NCI-H2196 (cell line): ENCODE data around the gene SNIP1.
"Not testable (repeated sequence)": the region's sequence is repeated elsewhere in the genome, so short reads cannot be mapped to it uniquely, and the experiment has no call there.

Source experiments
- DNase-seq: peaks from one replicate; lab custom pipeline; 2025; ENCODE audit not compliant: unreplicated experiment; lab: John Stamatoyannopoulos, UW

SNIP1 gene

DNA sequence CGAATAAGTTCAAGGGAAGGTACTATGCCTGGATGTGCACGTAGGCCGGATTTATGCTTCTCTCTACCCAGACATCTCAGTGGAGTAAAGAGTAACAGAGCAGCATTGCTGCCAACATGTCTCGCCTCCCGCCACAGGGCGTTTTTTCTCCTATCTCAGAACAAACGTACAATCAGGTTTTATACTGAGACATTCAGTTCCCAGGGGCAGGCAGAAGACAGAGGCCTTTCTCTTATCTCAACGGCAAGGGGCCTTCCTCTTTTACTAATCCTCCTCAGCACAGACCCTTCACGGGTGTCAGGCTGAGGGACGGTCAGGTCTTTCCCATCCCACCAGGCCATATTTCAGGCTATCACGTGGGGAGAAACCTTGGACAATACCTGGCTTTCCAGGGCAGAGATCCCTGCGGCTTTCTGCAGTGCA lies 5.9 kb upstream of the SNIP1 start:
- not testable (repeated sequence) for DNase-seq

DNA sequence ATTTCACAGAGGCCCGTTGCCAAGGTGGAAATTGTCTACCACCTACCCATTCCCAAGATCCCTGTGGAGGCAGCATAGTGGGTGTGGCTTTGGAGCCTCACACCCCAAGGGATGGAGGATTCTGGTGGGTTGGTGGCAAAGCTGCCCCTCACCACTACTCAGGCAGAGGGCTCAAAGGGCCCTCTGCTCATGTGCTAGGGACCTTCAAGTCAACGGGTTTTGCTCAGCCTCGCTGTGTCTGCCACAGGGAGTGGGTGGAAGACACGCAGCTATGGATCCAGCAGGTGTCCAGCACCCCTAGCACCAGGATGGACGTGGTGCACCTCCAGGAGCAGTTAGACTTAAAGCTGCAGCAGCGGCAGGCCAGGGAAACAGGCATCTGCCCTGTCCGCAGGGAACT lies 5.0 kb upstream of the SNIP1 start:
- DNase-seq, result no peak

DNA sequence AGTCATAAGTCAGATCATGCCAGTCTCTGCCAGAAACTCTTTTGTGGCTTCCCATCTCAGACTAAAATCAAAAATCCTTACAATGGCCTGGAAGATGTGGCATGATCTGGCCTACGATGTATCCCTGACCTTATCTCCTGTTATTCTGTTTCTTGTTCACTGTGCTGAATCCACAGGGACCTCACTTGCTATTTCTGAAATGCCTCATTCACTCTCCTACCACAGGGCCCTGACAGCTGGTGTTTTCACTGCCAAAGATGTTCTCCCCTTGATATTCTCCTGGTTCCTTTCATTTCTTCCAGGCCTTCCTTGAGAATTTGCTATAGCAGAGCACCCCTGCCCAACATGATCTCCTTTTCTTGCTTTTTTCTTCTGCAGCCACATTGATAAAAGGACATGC lies 4.3 kb upstream of the SNIP1 start:
- DNase-seq, result no peak

DNA sequence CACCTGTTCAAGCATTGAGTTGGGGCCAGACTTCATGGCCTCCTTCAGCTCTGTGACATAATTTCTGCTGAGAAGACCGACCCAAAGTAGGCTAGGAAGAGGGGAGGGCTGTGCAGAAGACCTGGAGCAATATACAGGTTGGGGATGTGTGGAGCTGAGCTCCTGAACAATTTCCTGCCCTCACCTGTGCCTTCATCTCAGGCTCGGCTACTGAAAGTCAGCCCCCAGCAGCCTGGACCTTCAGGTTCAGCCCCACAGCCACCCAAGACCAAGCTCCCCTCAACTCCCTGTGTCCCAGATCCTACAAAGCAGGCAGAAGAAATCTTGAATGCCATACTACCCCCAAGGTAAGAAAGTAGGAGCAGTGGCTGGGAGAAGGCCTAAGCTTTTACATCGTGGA lies 3.3 kb upstream of the SNIP1 start:
- DNase-seq, result no peak

DNA sequence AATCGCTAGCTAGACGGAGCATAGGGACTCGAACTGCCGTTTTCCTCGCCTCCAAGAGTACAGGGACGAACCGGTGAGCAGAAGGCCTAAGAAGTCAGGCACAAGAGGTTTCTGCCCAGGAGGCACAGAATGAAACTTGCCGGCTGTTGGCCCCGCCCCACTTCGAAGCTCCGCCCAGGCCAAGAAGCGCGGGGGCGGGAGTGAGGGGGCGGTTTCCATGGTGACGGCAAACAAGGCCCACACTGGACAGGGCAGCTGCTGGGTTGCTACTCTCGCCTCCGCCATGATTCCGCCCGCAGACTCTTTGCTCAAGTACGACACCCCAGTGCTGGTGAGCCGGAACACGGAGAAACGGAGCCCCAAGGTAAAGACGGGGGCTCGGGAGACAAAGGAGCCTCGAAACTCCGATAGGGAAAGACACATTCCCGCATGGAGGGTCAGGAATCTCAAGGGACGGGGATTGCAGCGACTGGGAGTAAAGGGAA lies 2.7 kb upstream of the SNIP1 start, which contains the start of gene DNALI1:
DNALI1 (plus strand) TSS at position 229 of the 485 bp plus-strand sequence; CDS start at position 284, 55 bp downstream.
- DNase-seq, result peak; percentile 95

DNA sequence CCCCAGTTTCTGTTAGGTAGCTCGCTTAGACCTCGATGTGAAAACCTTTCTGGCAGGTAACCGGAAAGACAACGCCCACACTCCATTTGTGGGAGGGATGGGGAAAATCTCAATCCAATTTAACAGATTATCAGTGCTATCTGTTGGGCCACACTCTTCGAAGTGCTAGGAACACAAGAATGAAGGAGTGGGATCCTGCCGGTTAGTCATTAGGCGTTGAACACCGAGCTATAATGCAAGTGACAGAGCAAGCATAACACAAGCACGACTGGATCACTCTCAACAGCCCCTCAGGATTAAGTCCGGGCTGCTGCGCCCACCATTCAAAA lies 531 bp downstream of the SNIP1 start:
- DNase-seq, result no peak

DNA sequence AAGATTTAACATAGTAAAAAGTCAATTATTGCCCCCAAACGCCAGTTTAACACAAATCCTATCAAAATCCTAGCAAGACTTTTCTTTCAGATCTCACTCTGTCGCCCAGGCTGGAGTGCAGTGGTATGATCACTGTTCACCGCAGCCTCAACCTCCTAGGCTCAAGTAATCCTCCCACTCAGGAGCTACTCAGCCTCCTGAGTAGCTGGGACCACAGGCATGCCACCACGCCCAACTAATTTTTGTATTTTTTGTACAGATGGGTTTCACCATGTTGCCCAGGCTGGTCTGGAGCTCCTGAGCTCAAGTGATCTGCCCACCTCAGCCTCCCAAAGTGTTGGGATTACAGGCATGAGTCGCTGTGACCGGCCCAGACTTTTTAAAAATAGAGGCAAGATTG lies 4.8 kb downstream of the SNIP1 start:
- no peak for DNase-seq

DNA sequence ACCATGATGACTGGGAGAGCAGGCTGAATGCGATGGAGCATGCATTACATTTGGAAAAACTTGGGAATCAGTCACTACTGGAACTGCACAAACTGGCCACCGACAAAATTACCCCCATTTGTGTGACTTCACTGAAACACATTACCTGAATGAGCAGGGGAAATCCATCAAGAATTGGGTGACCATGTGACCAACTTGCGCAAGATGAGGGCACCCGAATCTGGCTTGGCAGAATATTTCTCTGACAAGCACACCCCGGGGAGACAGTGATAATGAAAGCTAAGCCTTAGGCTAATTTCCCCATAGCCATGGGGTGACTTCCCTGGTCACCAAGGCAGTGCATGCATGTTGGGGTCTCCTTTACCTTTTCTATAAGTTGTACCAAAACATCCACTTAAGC lies 9.1 kb downstream of the SNIP1 start:
- no peak for DNase-seq

DNA sequence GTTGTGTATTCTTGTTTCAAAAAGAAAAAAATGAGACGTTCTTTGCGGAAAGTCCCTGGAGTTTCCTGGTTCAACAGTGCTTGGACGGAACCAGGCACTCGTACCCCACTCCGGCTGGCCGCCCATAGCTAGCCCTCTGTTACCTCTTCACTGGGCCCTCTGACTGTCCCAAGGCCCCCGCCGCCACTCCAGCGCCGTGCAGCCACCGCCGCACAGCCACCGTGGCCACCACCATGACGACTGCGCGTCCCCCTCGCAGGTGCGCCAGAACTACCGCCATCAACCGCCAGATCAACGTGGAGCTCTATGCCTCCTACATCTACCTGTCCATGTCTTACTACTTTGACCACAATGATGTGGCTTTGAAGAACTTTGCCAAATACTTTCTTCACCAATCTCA lies 9.6 kb downstream of the SNIP1 start:
- DNase-seq, result no peak

DNA sequence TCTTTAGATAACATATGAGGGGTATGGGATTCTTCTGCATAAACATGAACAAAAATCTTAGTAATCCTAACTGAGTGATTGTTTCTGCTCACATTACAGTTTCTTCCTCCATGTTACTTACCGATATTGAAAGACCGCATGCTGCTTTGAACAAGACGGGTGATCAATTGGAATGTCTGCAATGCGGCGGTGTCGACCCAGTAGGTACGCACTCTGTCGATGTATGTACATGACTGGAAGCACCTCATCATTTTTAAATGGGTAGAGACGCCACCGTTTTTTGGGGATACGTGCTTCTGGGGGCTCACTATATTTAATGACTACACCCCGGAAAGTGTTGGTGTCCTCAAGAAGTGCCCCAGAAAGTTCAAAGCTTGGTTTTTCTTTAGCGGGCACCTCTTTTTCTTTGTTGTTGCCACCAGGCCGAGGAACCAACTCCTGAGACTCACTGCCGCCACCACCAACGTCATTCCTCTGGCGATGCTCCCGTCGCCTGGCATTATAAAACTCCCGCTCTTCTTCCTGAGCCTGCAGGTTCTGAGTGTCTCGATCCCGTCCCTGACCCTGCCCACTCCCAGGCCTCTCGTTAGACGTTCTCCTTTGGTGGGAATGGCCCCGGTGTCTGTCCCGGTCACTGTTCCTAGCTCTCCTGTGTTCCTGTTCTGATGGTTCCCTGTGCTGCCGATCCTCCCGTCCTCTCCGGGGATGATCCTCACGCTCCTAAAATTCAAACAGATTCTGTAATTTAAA lies 13.9 kb downstream of the SNIP1 start:
- DNase-seq, result no peak

DNA sequence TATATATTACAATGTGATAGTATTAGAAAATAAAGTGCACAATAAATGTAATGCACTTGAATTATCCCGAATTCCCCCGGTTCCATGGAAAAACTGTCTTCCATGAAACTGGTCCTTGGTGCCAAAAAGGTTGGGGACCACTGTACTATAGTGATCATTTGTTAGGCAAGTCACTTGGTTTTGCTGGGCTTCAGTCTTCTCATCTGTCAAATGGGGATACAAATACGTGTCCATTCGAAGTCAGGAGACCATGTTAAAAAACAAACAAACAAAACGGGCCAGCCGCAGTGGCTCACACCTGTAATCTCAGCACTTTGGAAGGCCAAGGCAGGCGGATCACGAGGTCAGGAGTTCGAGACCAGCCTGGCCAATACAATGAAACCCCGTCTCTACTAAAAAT lies 14.9 kb downstream of the SNIP1 start:
- DNase-seq, result not testable (repeated sequence)

DNA sequence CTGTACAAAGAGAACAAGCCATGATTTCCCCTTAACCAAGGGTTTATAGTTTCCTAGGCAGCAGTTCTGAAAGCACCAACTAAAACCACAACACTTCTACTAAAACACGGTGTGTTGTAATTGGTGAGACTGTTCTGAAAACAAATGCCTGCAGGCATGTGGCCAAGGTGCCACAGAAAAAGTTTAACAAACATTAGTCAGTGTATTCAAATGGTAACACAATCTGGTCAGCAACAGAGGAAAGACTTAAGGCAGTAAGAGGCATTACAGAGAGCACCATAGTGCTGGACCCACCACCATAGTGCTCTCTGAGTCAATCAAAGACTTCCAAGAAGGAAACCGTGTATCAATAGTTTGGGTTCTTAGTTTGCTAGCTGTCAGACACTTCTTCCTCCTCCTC lies 16.7 kb downstream of the SNIP1 start:
- DNase-seq, result peak; percentile 34

DNA sequence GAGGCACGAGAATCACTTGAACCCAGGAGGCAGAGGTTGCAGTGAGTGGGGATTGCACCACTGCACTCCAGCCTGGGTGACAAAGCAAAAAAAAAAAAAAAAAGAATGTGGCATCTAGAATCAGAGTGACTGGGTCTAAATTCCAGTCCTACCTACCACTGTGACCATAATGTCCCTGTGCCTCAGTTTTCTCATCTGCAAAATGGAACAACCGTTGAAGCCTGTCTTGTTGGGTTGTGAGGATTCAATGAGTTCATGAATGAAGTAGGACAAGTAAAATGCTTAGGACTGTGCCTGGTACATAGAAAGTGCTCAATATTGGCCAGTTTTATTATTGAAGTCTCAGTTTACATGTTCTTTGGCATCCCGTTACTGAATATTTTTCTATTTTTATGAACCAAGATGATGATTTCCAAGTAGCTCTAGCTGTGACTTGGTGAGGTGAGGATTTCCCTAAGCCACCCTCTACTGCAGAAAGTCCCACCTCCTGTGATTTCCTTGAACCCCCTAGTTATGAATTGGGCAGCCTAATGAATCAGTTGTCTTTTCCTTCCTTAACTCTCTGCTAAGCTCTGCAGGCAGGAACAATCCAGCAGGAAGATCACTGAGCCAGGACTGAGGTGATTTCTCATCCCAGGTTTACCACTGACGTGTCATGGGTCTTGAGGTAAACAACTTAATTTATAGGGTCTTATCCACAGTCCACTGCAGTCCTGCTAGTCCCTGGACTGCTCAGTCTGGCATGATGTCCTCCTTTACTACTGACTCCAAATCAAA lies 20.6 kb downstream of the SNIP1 start:
- DNase-seq, result no peak

DNA sequence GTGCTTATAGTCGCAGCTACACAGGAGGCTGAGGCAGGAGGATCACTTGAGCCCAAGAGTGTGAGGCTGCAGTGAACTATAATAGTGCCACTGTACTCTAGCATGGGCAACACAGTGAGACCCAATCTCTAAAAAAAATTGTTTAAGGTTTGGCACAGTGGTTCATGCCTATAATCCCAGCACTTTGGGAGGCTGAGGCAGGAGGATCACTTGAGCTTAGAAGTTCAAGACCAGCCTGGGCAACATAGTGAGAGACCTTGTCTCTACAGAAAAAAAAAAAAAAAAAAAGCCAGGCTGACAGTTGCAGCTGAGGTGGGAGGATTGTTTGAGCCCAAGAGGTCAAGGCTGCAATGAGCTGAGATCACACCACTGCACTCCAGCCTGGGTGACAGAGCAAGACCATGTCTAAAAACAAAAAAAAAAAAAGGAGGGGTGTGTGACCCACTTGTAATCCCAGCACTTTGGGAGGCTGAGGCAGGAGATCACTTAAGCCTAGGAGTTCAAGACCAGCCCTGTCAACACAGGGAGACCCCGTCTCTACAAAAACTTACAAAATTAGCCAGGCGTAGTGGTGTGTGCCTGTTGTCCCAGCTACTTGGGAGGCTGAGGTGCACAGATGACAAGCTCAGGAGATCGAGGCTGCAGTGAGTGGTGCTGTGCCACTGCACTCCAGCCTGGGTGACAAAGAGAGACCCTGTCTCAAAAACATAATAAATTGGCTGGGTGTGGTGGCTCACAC lies 21.5 kb downstream of the SNIP1 start:
- DNase-seq, result not testable (repeated sequence)

DNA sequence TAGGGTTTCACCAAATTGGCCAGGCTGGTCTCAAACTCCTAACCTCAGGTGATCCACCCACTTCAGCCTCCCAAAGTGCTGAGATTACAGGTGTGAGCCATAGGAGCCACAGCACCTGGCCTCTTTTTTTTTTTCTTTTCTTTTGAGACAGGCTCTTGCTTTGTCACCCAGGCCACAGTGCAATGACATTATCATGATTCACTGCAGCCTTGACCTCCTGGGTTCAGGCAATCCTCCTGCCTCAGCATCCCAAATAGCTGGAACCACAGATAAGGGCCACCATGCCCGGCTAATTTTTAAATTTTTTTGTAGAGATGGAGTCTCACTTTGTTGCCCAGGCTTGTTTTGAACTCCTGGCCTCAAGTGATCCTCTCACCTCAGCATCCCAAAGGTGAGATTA lies 24.2 kb downstream of the SNIP1 start:
- not testable (repeated sequence) for DNase-seq

DNA sequence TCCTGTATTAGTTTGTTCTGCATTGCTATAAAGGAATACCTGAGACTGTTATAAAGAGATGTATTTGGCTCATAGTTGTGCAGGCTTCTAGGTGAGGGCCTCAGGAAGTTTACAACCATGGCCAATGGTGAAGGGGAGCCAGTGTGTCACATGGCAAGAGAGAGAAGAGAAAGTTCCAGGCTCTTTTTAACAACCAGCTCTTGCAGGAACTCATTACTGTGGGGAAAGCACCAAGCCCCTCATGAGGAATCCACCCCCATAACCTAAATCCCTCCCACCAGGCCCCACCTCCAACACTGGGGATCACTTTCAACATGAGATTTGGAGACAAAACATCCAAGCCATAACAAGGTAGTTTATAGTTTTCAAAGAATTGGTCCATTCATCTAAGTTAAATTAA lies 34.5 kb downstream of the SNIP1 start:
- no peak for DNase-seq

DNA sequence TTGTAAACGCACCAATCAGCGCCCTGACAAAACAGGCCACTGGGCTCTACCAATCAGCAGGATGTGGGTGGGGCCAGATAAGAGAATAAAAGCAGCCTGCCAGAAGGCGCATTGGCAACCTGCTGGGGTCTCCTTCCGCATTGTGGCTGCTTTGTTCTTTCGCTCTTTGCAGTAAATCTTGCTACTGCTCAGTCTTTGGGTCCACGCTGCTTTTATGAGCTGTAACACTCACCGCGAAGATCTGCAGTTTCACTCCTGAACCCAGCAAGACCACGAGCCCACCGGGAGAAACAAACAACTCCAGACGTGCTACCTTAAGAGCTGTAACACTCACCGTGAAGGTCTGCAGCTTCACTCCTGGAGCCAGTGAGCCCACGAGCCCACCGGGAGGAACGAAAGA lies 35.2 kb downstream of the SNIP1 start:
- not testable (repeated sequence) for DNase-seq

DNA sequence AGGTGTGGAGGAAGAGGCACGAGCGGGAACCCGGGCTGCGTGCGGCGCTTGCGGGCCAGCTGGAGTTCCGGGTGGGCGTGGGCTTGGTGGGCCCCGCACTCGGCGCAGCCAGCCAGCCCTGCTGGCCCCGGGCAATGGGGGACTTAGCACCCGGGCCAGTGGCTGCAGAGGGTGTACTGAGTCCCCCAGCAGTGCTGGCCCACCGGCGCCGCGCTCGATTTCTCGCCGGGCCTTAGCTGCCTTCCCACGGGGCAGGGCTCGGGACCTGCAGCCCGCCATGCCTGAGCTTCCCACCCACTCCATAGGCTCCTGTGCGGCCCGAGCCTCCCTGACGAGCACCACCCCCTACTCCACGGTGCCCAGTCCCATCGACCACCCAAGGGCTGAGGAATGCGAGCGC lies 35.9 kb downstream of the SNIP1 start:
- DNase-seq, result not testable (repeated sequence)

DNA sequence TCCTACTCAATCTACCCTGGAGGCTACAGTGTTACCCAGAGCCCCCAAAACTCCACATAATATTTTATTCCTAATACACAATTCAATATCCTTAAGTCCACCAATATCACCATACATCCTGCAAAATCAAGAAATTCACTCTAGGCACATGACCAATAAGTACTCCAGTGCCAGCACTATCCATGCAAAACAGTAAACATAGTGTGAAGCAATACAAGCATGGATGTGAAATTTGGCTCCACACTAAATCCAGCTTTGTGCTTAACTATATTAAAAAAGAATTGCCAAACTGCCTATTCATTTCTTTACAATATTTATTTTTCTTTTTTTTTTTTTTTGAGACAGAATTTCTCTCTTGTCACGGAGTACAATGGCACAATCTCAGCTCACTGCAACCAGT lies 36.5 kb downstream of the SNIP1 start:
- no peak for DNase-seq

DNA sequence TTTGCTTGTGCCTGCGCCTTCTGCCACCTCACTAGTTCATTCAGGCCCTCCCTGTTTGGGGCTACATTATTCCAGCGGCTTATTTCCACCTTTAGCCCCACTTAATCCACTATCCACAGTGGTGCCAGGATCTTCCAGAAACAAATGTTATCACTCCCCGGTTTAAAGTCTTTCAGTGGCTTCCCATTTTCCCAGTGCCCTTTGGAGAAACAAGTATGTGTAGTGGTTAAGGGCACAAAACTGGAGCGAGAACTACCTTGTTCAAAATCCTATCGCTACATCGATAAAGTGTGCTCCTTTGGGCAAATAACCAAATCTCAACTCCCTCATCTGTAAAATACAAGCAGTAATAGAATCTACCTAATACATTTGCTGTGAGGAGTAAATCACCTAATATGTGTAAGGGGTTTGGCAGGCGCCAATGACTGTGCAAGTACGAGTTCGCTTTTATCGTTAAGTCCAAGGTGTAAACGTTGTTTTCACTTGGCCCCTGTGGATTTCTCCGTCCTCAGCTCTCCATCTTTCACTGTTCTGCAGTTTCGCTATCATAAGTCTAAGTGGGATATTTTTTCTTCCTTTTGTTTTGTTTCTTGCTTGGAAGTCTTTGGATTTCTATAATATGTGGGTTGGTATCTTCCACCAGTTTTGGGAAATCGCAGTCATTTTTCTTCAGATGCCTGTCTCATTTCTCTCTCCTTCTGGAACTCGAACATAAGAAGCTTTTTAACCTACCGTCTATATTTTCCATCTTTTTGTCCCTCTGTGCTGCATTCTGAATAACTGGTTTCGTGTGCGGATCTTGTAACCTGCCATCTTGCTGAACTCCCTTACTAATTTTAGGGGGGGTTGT lies 38.7 kb downstream of the SNIP1 start:
- no peak for DNase-seq
